CD4-positive, alpha-beta T cell (primary cell): Measurements from ENCODE around the gene GLDN. TPM values are rescaled to one million over a fixed set of nuclear protein-coding genes. Genes with fewer than 3 reads are reported as not detected.

Experiments used
- ATAC-seq: fragments of 200-7000 bp; cut with Tn5 transposase; one replicate; pipeline ENCODE4 v1.10.0; 2022; ENCODE audit warnings: mild to moderate bottlenecking; ENCODE audit not compliant: poor library complexity
- CTCF ChIA-PET: fragments of 350-600 bp; sonication (Branson Sonifier 250); formaldehyde crosslinking; loops from one replicate; lab custom pipeline; 2021; ENCODE audit warnings: antibody characterized with exemption, inconsistent platforms; lab: Charles Lee
- POLR2A ChIA-PET: fragments of 350-600 bp; sonication (Branson Sonifier 250); formaldehyde crosslinking; loops from one replicate; lab custom pipeline; 2021; ENCODE audit warnings: antibody characterized with exemption, inconsistent platforms; lab: Charles Lee
- DNase-seq, 14 experiments: peaks; one replicate each; pipeline ENCODE4 v3.0.0-alpha.2; 2013 to 2020; ENCODE audit warnings: mixed read lengths in 2 of 14
- H3K27ac ChIP-seq, 2 donors: one replicate each; pipeline versions ENCODE4 v1.5.1 to v1.7.0; 2013; ENCODE audit warnings: low read length in 2 of 2, low read depth in 1 of 2, mild to moderate bottlenecking in 1 of 2
- H3K27me3 ChIP-seq, 2 experiments: 1 replicate in 1 of 2; 2 replicates in 1 of 2; pipeline versions ENCODE4 v1.6.1 to v1.7.0; 2013; ENCODE audit warnings: low read length in 2 of 2, control low read depth in 1 of 2, mild to moderate bottlenecking in 1 of 2, moderate library complexity in 1 of 2; ENCODE audit not compliant: insufficient read depth in 2 of 2, control insufficient read depth in 1 of 2
- H3K36me3 ChIP-seq: one replicate; pipeline ENCODE4 v1.6.1; 2013; ENCODE audit warnings: low read length, control low read depth; ENCODE audit not compliant: insufficient read depth
- H3K4me1 ChIP-seq: one replicate; pipeline ENCODE4 v1.6.1; 2013; ENCODE audit warnings: low read length, control low read depth; ENCODE audit not compliant: insufficient read depth
- H3K4me3 ChIP-seq: one replicate; pipeline ENCODE4 v1.5.1; 2013; ENCODE audit warnings: mild to moderate bottlenecking, low read length, moderate library complexity
- H3K9me3 ChIP-seq, 2 experiments: 1 replicate in 1 of 2; 2 replicates in 1 of 2; pipeline versions ENCODE4 v1.6.1 to v1.7.0; 2013; ENCODE audit warnings: low read length in 2 of 2, mild to moderate bottlenecking in 2 of 2, control low read depth in 1 of 2, moderate library complexity in 1 of 2; ENCODE audit not compliant: control insufficient read depth in 1 of 2, insufficient read depth in 1 of 2
- H3K27ac Mint-ChIP-seq: one replicate; pipeline ENCODE4 v1.8.0; 2020; ENCODE audit warnings: mixed read lengths
- H3K27me3 Mint-ChIP-seq: one replicate; pipeline ENCODE4 v1.8.0; 2021; ENCODE audit warnings: mixed read lengths
- H3K36me3 Mint-ChIP-seq: one replicate; pipeline ENCODE4 v1.8.0; 2021; ENCODE audit warnings: low read depth, mixed read lengths
- H3K4me1 Mint-ChIP-seq: one replicate; pipeline ENCODE4 v1.8.0; 2021; ENCODE audit warnings: low read depth, mixed read lengths
- H3K4me3 Mint-ChIP-seq: one replicate; pipeline ENCODE4 v1.8.0; 2020; ENCODE audit warnings: mild to moderate bottlenecking, mixed read lengths
- H3K9me3 Mint-ChIP-seq: one replicate; pipeline ENCODE4 v1.8.0; 2020; ENCODE audit warnings: mixed read lengths
- intact Hi-C, 2 experiments: fragments of 100-400 bp; cut with DNase I in 1 of 2; cut with micrococcal nuclease in 1 of 2; formaldehyde crosslinking; loops; one replicate each; pipeline versions ENCODE4 v1.15.1 to v1.9.0; 2023 to 2025; cut with DNase I, micrococcal nuclease
- microRNA-seq: library from miRNA; unstranded; fragments of <30 nt; microRNA quantifications from one replicate; pipeline ENCODE4 v1.2.0, GENCODE V29; 2021; ENCODE audit warnings: borderline microRNAs expressed, borderline replicate concordance
- total RNA-seq, 174 experiments: library from RNA in 2 of 174; stranded (reverse) in 2 of 174; gene quantifications; one replicate each; pipeline ENCODE4 v1.2.3 and lab custom pipeline; 2021 to 2026
- TF ChIP-seq, protein P1 (sequence below): fragments of 200-600 bp; IDR thresholded peaks from one replicate; pipeline ENCODE4 v1.8.0; 2022; ENCODE audit warnings: antibody characterized with exemption, mild to moderate bottlenecking

GLDN gene
- total RNA-seq, 2 experiments from 2014 or later: not detected

DNA sequence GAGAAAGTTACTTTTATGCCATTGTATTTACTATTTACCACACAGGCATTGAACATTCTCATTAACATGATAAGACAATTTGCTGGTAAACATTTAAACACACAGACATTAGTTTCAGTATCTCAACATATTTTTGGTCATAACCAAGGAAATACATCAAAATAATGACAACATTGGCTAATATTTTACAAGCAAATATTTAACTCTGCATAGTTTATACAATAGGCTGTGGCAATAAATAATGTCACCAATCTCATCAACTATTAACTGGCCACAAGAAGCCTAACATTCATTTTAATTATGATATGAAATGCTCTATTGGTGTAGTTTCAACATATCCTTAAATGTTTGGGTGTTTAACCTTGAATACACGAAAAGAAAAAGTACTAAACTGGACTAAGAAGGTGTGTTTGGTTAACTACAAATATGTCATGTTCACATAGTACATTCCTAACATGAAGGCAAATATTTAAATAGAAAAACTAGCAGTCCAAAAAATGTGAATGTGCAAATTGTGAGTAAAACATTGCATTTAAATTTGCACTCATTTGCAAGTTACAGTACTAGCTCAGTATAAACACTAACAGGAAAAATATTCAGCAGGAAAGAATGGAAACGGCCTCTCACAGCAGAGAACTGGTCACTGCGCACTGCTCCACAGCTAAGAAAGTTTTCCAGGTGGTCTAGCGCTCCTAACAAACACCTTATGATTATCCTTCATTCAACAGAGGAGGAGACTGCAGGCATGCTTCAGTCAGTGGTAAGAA, 106.6 kb downstream of the GLDN start:
- Histone ChIP-seq H3K36me3 (no peaks in the 10 kb centered on the region), H3K27ac (no peak overlapping the region), H3K27me3 (no peaks in the 10 kb centered on the region), H3K4me1 (no peaks in the 10 kb centered on the region), H3K9me3 (peaks cover 0 to 3% of the 10 kb centered on the region in 2 experiments), H3K4me3 (no peak overlapping the region)
- no peak for ATAC-seq
- Mint-ChIP-seq H3K27ac (no peak overlapping the region), H3K36me3 (peaks cover 35% of the 10 kb centered on the region), H3K4me1 (no peaks in the 10 kb centered on the region), H3K4me3 (no peak overlapping the region), H3K9me3 (no peaks in the 10 kb centered on the region), H3K27me3 (no peaks in the 10 kb centered on the region)
- TF ChIP-seq, protein P1, sequence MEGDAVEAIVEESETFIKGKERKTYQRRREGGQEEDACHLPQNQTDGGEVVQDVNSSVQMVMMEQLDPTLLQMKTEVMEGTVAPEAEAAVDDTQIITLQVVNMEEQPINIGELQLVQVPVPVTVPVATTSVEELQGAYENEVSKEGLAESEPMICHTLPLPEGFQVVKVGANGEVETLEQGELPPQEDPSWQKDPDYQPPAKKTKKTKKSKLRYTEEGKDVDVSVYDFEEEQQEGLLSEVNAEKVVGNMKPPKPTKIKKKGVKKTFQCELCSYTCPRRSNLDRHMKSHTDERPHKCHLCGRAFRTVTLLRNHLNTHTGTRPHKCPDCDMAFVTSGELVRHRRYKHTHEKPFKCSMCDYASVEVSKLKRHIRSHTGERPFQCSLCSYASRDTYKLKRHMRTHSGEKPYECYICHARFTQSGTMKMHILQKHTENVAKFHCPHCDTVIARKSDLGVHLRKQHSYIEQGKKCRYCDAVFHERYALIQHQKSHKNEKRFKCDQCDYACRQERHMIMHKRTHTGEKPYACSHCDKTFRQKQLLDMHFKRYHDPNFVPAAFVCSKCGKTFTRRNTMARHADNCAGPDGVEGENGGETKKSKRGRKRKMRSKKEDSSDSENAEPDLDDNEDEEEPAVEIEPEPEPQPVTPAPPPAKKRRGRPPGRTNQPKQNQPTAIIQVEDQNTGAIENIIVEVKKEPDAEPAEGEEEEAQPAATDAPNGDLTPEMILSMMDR: no peak
- no peak for DNase-seq
- intact Hi-C loops: no loop called here
- ChIA-PET CTCF (no interaction called here), POLR2A (no interaction called here)

- H3K4me3 ChIP-seq: no peak overlapping the region
- Mint-ChIP-seq H3K9me3 (no peaks in the 10 kb centered on the region), H3K4me1 (no peaks in the 10 kb centered on the region), H3K36me3 (peaks cover 35% of the 10 kb centered on the region), H3K27ac (no peak overlapping the region), H3K27me3 (no peaks in the 10 kb centered on the region), H3K4me3 (no peak overlapping the region)
- ATAC-seq: no peak
- ChIA-PET CTCF (no interaction called here), POLR2A (no interaction called here)
- H3K9me3 ChIP-seq: no peaks in the 10 kb centered on the region
- H3K4me1 ChIP-seq: no peaks in the 10 kb centered on the region
- TF ChIP-seq, protein P1: no peak
- H3K27me3 ChIP-seq: no peaks in the 10 kb centered on the region
- H3K36me3 ChIP-seq: no peaks in the 10 kb centered on the region
- no peak overlapping the region for H3K27ac ChIP-seq
- intact Hi-C loops: no loop called here
- no peak for DNase-seq
These were observed 107.4 kb downstream of the GLDN start for GRCh38 chr15:51448622-51449399.

DNA sequence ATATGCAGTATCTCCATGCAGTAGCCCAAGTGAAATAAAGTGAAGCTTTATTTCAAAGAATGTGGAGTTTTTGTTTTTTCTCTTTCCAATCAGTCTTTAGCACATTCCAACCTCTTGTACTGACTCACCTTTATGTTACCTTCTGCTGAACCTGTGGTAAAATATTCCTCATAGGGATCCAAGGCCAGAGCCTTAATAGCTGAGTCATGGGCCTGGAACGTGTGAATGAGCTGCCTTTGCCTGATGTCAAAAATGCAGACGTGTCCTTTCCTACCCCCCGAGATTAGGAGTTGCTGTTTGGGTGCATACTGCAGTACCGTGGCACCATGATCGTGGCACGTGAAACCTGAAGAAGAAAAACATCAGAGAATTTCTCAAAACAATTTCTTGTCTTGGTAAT, 108.5 kb downstream of the GLDN start:
- Mint-ChIP-seq H3K9me3 (no peaks in the 10 kb centered on the region), H3K4me1 (no peaks in the 10 kb centered on the region)
- CTCF ChIA-PET: no interaction called here

More for the DNA sequence above, 108.5 kb downstream of the GLDN start:
- H3K27ac ChIP-seq: no peak overlapping the region
- Mint-ChIP-seq H3K27me3 (no peaks in the 10 kb centered on the region), H3K27ac (no peak overlapping the region), H3K4me3 (no peak overlapping the region), H3K36me3 (peaks cover 37% of the 10 kb centered on the region)
- TF ChIP-seq, protein P1: no peak
- H3K9me3 ChIP-seq: no peaks in the 10 kb centered on the region
- ATAC-seq (no peak), DNase-seq (no peak)
- POLR2A ChIA-PET: no interaction called here
- intact Hi-C loops: no loop called here
- H3K4me3 ChIP-seq: no peak overlapping the region
- no peaks in the 10 kb centered on the region for H3K27me3 ChIP-seq
- no peaks in the 10 kb centered on the region for H3K36me3 ChIP-seq
- H3K4me1 ChIP-seq: no peaks in the 10 kb centered on the region

Small RNA genes lying within 50 kb of the gene (microRNA-seq; reads per million reads assigned to microRNA genes)
- gene MIR7973-1: not detected
- not detected for gene MIR7973-2

Other genes starting within 250 kb of the GLDN start
- not detected for gene TNFAIP8L3, start 246.7 kb upstream of the GLDN start, total RNA-seq
- not detected for gene CYP19A1, start 3.1 kb upstream of the GLDN start, total RNA-seq